Measurements from ENCODE around the gene ATG9B. TPM values are rescaled to one million over a fixed set of nuclear protein-coding genes. Genes with fewer than 3 reads are reported as not detected.
A peak's percentile ranks its signal among the peaks of the same experiment; 100 is the strongest.

Gene ATG9B
- total and polyA plus RNA-seq, 2 donors (not counting 1 experiment from before 2014, with no cell fraction given): under 0.01 to 0.03 TPM

DNA sequence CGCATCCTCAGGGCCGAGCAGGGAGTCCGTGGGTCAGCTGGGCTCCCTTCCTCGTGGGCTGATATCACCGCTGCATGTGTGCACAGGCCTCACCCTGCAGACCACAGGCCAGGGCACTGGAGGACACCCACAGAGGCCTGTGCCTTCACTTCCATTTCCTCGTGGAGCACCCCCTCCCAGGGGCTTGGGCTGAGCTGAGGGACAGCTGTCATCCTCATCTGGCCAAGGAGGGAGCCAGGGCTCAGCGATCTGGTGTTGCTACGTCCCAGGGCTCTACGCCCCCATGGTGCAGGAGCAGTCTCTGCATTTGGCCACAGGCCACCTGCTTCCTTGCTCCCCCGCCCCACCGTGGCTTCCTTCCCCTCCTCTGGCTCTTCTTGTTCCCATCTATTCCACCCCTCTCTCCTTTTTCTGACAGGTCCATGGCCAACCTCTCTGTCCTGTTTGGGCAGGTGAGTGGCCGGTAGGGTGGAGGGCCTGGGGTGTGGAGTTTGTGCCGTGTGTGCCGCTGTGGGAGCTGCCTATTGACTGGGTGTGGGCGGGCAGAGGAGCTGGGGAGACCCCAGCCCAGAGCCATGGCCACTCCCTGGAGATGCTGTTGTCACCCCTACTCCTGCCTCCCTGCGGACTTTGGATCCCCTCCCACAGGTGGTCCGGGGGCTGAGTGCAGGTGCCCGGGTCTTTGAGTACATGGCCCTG lies 15.7 kb upstream of the ATG9B start:
- DNase-seq (ENCODE audit: low read depth in 2 of 2): no peak
- Histone ChIP-seq H3K4me2 (ENCODE audit: extremely low read depth, insufficient read depth, low read length) (no peak overlapping the region), H3K27me3 (ENCODE audit: control insufficient read depth, insufficient read depth, low read length) (no peaks in the 10 kb centered on the region), H2AFZ (ENCODE audit: low read length) (no peak overlapping the region), H3K4me3 (replicated peaks in 1 of 4; ENCODE audit: control extremely low read depth in 1 of 4, insufficient read depth in 1 of 4, low read depth in 3 of 4, low read length in 4 of 4) (no peak overlapping the region), H3K4me1 (ENCODE audit: control insufficient read depth, extremely low read depth, insufficient read depth, low read length) (peaks cover 20% of the 10 kb centered on the region), H4K20me1 (ENCODE audit: control insufficient read depth, extremely low read depth, insufficient read depth, low read length) (no peaks in the 10 kb centered on the region), H3K79me2 (ENCODE audit: control insufficient read depth, insufficient read depth, low read length) (no peaks in the 10 kb centered on the region), H3K27ac (ENCODE audit: insufficient read depth, low read length) (no peak overlapping the region), H3K9me3 (ENCODE audit: control insufficient read depth, insufficient read depth, low read depth, low read length) (no peaks in the 10 kb centered on the region), H3K9ac (ENCODE audit: insufficient read depth, low read length) (no peak overlapping the region), H3K36me3 (ENCODE audit: control insufficient read depth, insufficient read depth, low read length) (peaks cover 16% of the 10 kb centered on the region)
- TF ChIP-seq EZH2 (IDR thresholded peaks at IDR 0.05; ENCODE audit: low read length, missing control alignments): no peak
- TF ChIP-seq, protein P1, sequence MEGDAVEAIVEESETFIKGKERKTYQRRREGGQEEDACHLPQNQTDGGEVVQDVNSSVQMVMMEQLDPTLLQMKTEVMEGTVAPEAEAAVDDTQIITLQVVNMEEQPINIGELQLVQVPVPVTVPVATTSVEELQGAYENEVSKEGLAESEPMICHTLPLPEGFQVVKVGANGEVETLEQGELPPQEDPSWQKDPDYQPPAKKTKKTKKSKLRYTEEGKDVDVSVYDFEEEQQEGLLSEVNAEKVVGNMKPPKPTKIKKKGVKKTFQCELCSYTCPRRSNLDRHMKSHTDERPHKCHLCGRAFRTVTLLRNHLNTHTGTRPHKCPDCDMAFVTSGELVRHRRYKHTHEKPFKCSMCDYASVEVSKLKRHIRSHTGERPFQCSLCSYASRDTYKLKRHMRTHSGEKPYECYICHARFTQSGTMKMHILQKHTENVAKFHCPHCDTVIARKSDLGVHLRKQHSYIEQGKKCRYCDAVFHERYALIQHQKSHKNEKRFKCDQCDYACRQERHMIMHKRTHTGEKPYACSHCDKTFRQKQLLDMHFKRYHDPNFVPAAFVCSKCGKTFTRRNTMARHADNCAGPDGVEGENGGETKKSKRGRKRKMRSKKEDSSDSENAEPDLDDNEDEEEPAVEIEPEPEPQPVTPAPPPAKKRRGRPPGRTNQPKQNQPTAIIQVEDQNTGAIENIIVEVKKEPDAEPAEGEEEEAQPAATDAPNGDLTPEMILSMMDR (conservative IDR thresholded peaks at IDR 0.05 in 1 of 2, IDR thresholded peaks at IDR 0.05 in 1 of 2; ENCODE audit: low read depth in 1 of 2, low read length in 2 of 2): no peak

DNA sequence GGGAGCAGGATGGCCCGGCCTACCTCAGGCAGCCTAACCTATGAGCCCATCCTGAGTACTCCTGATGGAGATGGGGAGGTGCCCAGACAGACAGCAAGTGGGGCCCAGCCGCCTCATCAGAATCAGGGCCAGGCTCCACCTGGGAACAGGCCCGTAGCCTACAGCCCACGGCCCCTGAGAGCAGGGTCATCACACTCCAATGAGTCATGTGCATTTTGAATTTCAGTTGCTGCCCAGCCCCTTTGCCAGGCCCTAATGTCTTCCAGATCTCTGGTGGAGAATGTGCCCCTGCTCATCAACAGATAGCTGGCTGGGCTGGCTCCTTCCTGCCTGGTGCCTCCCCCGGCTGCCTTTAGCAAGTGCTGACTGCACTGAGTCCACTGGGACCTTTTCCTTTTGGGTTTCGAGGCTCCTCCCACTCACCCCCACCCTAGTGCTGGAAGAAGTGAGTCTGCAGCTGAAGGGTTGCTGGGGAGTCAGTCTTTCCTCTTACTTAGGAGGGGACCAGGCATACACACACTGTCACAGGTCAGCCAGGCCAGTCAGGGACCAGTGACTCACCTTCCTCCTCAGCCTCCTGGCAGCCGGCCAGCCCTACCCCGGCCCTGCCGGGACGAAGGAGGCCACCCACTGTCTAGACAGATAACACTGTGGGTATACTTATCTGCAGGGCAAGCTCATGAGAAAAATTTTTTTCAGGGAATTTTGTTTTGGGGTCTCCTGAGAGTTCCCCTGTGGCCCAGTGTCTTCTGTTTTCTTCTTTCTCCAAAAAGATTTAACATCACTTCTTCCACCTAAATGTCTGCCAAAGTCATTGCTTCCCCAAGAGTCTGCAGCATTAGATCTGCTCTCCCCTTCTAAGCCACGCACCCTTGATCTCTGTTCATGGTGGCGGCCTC lies 14.9 kb upstream of the ATG9B start:
- H3K36me3 ChIP-seq (ENCODE audit: control insufficient read depth, insufficient read depth, low read length): peaks cover 19% of the 10 kb centered on the region
- TF ChIP-seq, protein P1 (conservative IDR thresholded peaks at IDR 0.05 in 1 of 2, IDR thresholded peaks at IDR 0.05 in 1 of 2; ENCODE audit: low read depth in 1 of 2, low read length in 2 of 2): no peak
- TF ChIP-seq EZH2 (IDR thresholded peaks at IDR 0.05; ENCODE audit: low read length, missing control alignments): no peak

DNA sequence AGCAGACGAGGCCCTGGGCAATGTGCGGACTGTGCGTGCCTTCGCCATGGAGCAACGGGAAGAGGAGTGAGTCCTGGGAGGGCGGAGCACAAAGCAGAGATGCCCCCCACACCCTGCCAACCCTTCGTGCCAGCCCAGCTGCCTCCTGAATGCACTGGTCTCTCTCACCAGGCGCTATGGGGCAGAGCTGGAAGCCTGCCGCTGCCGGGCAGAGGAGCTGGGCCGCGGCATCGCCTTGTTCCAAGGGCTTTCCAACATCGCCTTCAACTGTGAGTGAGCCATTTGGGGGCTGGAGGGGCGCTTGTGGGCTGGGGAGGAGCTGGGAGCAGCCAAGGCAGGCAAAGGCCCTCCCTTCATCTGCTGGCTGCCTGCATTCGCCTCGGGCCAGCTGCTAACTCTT lies 11.6 kb upstream of the ATG9B start:
- H2AFZ ChIP-seq (ENCODE audit: low read length): no peak overlapping the region
- peaks cover 17% of the 10 kb centered on the region for H3K36me3 ChIP-seq (ENCODE audit: control insufficient read depth, insufficient read depth, low read length)
- no peak for TF ChIP-seq EZH2 (IDR thresholded peaks at IDR 0.05; ENCODE audit: low read length, missing control alignments)
- TF ChIP-seq, protein P1 (conservative IDR thresholded peaks at IDR 0.05 in 1 of 2, IDR thresholded peaks at IDR 0.05 in 1 of 2; ENCODE audit: low read depth in 1 of 2, low read length in 2 of 2): no peak
- H3K27ac ChIP-seq (ENCODE audit: insufficient read depth, low read length): no peak overlapping the region
- peaks cover 20% of the 10 kb centered on the region for H3K4me1 ChIP-seq (ENCODE audit: control insufficient read depth, extremely low read depth, insufficient read depth, low read length)
- DNase-seq (ENCODE audit: low read depth in 2 of 2): no peak
- no peaks in the 10 kb centered on the region for H4K20me1 ChIP-seq (ENCODE audit: control insufficient read depth, extremely low read depth, insufficient read depth, low read length)
- H3K9me3 ChIP-seq (ENCODE audit: control insufficient read depth, insufficient read depth, low read depth, low read length): no peaks in the 10 kb centered on the region
- H3K27me3 ChIP-seq (ENCODE audit: control insufficient read depth, insufficient read depth, low read length): no peaks in the 10 kb centered on the region
- no peaks in the 10 kb centered on the region for H3K79me2 ChIP-seq (ENCODE audit: control insufficient read depth, insufficient read depth, low read length)
- no peak overlapping the region for H3K9ac ChIP-seq (ENCODE audit: insufficient read depth, low read length)
- H3K4me2 ChIP-seq (ENCODE audit: extremely low read depth, insufficient read depth, low read length): no peak overlapping the region
- H3K4me3 ChIP-seq (replicated peaks in 1 of 4; ENCODE audit: control extremely low read depth in 1 of 4, insufficient read depth in 1 of 4, low read depth in 3 of 4, low read length in 4 of 4): no peak overlapping the region

More for the DNA sequence above, 14.9 kb upstream of the ATG9B start:
- peak overlapping the region; percentile 77 for H3K27ac ChIP-seq (ENCODE audit: insufficient read depth, low read length)
- peaks cover 20% of the 10 kb centered on the region for H3K4me1 ChIP-seq (ENCODE audit: control insufficient read depth, extremely low read depth, insufficient read depth, low read length)
- H3K9ac ChIP-seq (ENCODE audit: insufficient read depth, low read length): peak overlapping the region; percentile 38
- H3K4me3 ChIP-seq (replicated peaks in 1 of 4; ENCODE audit: control extremely low read depth in 1 of 4, insufficient read depth in 1 of 4, low read depth in 3 of 4, low read length in 4 of 4): no peak overlapping the region
- H3K27me3 ChIP-seq (ENCODE audit: control insufficient read depth, insufficient read depth, low read length): no peaks in the 10 kb centered on the region
- H3K9me3 ChIP-seq (ENCODE audit: control insufficient read depth, insufficient read depth, low read depth, low read length): no peaks in the 10 kb centered on the region
- peak; percentile 83 to 96 for DNase-seq (ENCODE audit: low read depth in 2 of 2)
- no peak overlapping the region for H2AFZ ChIP-seq (ENCODE audit: low read length)
- no peaks in the 10 kb centered on the region for H3K79me2 ChIP-seq (ENCODE audit: control insufficient read depth, insufficient read depth, low read length)
- H3K4me2 ChIP-seq (ENCODE audit: extremely low read depth, insufficient read depth, low read length): peak overlapping the region; percentile 27
- H4K20me1 ChIP-seq (ENCODE audit: control insufficient read depth, extremely low read depth, insufficient read depth, low read length): no peaks in the 10 kb centered on the region

Data from fibroblast of lung (primary cell).